ENCODE measurements around the gene ANGEL2.
"Not testable (repeated sequence)": the region's sequence is repeated elsewhere in the genome, so short reads cannot be mapped to it uniquely, and the experiment has no call there.

Gene ANGEL2

DNA sequence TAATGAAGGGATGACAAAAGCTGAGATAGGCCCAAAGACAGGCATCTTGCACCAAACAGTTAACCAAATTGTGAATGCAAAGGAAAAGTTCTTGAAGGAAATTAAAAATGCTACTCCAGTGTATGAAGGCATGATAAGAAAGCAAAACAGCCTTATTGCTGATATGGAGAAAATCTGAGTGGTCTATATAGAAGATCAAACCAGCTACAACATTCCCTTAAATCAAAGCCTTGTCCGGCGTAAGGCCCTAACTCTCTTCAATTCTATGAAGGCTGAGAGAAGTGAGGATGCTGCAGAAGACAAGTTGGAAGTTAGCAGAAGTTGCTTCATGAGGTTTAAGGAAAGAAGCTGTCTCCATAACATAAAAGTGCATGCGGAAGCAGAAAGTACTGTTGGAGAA, 4.3 kb upstream of the ANGEL2 start:
- Histone ChIP-seq H3K9ac (no peak overlapping the region), H3K9me3 (peaks cover 1% of the 10 kb centered on the region), H3K27ac (no peak overlapping the region), H4K20me1 (no peaks in the 10 kb centered on the region), H3K4me2 (no peak overlapping the region), H3K36me3 (no peaks in the 10 kb centered on the region), H3K27me3 (no peaks in the 10 kb centered on the region), H3K4me3 (no peak overlapping the region), H3K4me1 (peaks cover 6% of the 10 kb centered on the region)
- TF ChIP-seq Cebpa-rat (IDR thresholded peaks at IDR 0.05), result no peak

DNA sequence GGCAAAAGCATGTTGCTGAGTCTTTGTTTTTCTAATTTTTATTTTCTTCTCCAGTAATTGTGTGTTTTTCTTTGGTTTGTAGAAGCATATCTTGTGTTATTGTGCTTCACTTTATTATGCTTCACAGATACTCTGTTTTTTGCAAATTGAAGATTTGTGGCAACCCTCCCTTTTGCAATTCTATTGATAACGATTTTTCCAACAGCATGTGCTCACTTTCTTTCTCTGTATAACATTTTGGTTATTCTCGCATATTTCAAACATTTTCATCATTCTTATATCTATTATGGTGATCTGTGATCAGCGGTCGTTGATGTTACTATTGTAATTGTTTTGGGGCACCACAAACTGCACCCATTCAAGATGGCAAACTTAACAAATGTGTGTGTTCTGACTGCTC, 3.8 kb upstream of the ANGEL2 start:
- Histone ChIP-seq H3K27me3 (no peaks in the 10 kb centered on the region), H4K20me1 (no peaks in the 10 kb centered on the region), H3K4me2 (no peak overlapping the region), H3K36me3 (no peaks in the 10 kb centered on the region), H3K27ac (no peak overlapping the region), H3K9ac (no peak overlapping the region), H3K4me3 (no peak overlapping the region), H3K9me3 (no peaks in the 10 kb centered on the region), H3K4me1 (peaks cover 11% of the 10 kb centered on the region)
- TF ChIP-seq Cebpa-rat (IDR thresholded peaks at IDR 0.05), result no peak

DNA sequence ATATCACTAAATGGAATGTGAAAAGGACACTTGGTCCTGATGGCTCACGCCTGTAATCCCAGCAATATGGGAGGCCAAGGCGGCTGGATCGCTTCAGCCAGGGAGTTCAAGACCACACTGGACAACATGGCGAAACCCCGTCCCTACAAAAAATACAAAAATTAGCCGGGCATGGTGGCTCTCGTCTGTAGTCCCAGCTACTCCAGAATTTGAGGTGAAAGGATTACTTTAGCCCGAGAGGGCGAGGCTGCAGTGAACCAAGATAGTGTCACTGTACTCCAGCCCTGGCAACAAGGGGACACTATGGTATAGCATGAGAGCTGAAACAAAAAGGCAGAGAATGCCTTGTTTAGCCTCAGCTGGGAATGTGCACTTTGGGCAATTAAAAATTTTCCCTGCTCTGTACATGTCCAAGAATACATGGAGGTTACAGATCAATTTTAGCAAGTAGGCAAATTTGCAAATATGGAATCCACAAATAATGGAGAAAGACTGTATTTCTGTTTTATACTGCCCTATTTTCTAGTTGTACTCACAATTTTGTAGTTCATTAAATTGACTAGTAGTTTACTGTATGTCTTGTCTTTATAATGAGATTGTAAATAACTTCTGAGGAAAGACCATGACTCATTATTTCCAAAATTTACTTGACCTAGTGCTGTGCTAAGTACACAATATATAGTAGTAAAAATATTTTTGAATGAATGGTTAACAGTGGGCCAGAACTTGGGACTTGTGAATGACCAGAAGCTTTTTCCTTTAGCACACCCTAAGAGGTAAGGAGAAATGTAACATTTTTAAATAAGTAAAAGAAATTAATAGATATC, 2.0 kb upstream of the ANGEL2 start:
- Histone ChIP-seq H3K27ac (no peak overlapping the region), H3K9me3 (no peaks in the 10 kb centered on the region), H3K4me2 (no peak overlapping the region), H3K4me3 (no peak overlapping the region), H3K27me3 (no peaks in the 10 kb centered on the region), H3K36me3 (peaks cover 4% of the 10 kb centered on the region; the same call in 1 of the 2 replicates), H3K4me1 (peaks cover 18% of the 10 kb centered on the region), H3K9ac (no peak overlapping the region), H4K20me1 (no peaks in the 10 kb centered on the region)
- TF ChIP-seq Cebpa-rat (IDR thresholded peaks at IDR 0.05), result no peak

DNA sequence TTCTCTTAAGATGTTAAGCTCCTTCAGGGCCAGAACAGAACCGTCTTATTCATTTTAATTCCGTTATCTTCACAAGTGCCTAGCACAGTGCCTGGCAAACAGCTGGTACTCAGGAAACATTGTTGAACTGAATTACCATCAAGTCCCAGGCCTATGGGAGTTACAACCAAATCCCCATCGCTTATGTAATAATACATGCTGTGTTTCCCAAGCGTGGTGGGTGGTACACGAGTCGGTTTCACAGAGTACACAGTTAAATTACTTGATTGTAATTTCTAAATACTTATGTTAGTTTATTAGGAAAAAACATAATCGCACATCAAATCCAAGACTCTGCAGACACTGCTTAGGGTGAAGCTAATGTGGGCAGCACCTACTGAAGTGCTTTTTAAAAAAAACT, 1.0 kb downstream of the ANGEL2 start:
- H3K4me2 ChIP-seq, result peak overlapping the region; percentile 85

DNA sequence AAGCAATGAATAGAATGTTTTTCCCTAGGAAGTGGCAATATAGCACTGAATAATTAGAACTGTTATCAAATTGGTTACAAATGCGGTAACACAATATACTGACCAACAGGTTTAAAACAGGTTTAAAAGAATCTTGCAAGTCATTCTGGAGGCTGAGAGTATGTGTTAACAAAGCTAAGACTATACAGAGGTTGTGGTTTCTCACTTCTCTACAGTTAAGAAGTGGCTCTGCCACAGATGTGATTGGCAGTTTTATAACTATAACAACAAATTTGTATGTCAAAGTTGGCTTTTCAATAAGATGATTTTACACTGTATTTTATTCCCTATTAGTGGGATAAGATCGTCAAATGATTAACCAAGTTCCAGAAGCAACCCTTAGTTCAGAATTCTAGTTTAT, 7.1 kb downstream of the ANGEL2 start:
- H3K36me3 ChIP-seq, result peaks cover 68% of the 10 kb centered on the region
- H3K4me2 ChIP-seq, result no peak overlapping the region
- no peak for TF ChIP-seq Cebpa-rat (IDR thresholded peaks at IDR 0.05)
- H3K27ac ChIP-seq, result no peak overlapping the region
- no peaks in the 10 kb centered on the region for H3K27me3 ChIP-seq
- H3K4me1 ChIP-seq, result no peaks in the 10 kb centered on the region
- H3K9ac ChIP-seq, result no peak overlapping the region
- H4K20me1 ChIP-seq, result no peaks in the 10 kb centered on the region
- no peaks in the 10 kb centered on the region for H3K9me3 ChIP-seq
- H3K4me3 ChIP-seq, result no peak overlapping the region

More for the DNA sequence above, 1.0 kb downstream of the ANGEL2 start:
- H3K4me1 ChIP-seq, result peaks cover 18% of the 10 kb centered on the region
- no peaks in the 10 kb centered on the region for H3K9me3 ChIP-seq
- H3K4me3 ChIP-seq, result peak overlapping the region; percentile 75
- no peaks in the 10 kb centered on the region for H4K20me1 ChIP-seq
- peaks cover 27% of the 10 kb centered on the region for H3K36me3 ChIP-seq
- peak overlapping the region; percentile 91 for H3K27ac ChIP-seq
- TF ChIP-seq Cebpa-rat (IDR thresholded peaks at IDR 0.05), result no peak
- peak overlapping the region; percentile 93 for H3K9ac ChIP-seq
- H3K27me3 ChIP-seq, result no peaks in the 10 kb centered on the region

DNA sequence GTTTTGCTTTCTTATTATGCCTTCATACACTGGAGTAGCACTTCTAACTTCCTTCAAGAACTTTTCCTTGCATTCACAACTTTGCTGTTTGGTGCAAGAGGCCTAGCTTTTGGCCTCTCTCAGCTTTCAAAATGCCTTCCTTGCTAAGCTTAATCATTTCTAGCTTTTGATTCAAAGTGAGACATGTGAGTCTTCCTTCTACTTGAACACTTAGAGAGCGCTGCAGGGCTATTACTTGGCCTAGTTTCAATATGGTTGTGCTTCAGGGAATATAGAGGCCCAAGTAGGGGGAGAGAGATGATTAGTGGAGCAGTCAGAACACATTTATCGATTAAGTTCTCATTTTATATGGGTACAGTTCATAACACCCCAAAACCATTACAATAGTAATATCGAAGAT, 12.4 kb downstream of the ANGEL2 start:
- Histone ChIP-seq H3K4me1 (no peaks in the 10 kb centered on the region), H3K9me3 (no peaks in the 10 kb centered on the region), H3K9ac (no peak overlapping the region), H3K4me3 (no peak overlapping the region), H3K27ac (no peak overlapping the region), H3K36me3 (peaks cover 72% of the 10 kb centered on the region), H4K20me1 (no peaks in the 10 kb centered on the region), H3K4me2 (no peak overlapping the region), H3K27me3 (no peaks in the 10 kb centered on the region)
- TF ChIP-seq Cebpa-rat (IDR thresholded peaks at IDR 0.05), result no peak

DNA sequence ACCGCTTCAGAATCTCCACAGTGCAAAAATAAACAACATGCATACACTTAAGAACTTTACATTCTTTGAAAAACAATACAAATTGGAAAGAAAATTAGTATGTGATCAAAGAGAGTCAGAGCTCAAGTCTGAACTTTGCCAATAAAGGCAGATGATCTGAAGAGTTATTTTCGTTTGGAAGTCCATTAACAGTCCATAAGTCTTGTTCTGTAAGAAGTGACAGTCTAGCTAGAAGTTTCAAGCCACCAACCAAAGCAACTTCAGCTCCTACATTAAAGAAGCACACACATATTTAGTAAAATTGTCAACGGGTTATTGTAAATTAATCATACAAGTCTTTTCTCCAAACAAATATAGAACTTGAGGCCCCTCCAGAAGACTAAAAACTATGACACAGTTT, 20.7 kb downstream of the ANGEL2 start:
- Histone ChIP-seq H4K20me1 (no peaks in the 10 kb centered on the region), H3K36me3 (peaks cover 57% of the 10 kb centered on the region), H3K4me2 (no peak overlapping the region), H3K27ac (no peak overlapping the region), H3K9me3 (no peaks in the 10 kb centered on the region), H3K27me3 (no peaks in the 10 kb centered on the region), H3K9ac (no peak overlapping the region), H3K4me3 (no peak overlapping the region), H3K4me1 (no peaks in the 10 kb centered on the region)
- no peak for TF ChIP-seq Cebpa-rat (IDR thresholded peaks at IDR 0.05)

DNA sequence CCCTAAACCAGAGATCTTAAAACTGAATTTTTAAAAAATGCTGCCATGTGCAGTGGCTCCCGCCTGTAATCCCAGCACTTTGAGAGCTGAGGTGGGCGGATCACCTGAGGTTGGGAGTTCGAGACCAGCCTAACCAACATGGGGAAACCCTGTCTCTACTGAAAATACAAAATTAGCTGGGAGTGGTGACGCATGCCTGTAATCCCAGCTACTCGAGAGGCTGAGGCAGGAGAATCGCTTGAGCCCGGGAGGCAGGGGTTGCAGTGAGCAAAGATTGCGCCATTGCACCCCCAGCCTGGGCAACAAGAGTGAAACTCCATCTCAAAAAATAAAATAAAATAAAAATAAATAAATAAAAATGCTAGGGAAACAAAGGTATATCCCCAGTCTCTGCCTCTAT, 21.7 kb downstream of the ANGEL2 start:
- not testable (repeated sequence) for H3K9me3 ChIP-seq, H3K27ac ChIP-seq, H3K4me2 ChIP-seq, H3K4me3 ChIP-seq, H4K20me1 ChIP-seq, H3K9ac ChIP-seq, H3K4me1 ChIP-seq, H3K27me3 ChIP-seq
- H3K36me3 ChIP-seq, result peaks cover 60% of the 10 kb centered on the region

DNA sequence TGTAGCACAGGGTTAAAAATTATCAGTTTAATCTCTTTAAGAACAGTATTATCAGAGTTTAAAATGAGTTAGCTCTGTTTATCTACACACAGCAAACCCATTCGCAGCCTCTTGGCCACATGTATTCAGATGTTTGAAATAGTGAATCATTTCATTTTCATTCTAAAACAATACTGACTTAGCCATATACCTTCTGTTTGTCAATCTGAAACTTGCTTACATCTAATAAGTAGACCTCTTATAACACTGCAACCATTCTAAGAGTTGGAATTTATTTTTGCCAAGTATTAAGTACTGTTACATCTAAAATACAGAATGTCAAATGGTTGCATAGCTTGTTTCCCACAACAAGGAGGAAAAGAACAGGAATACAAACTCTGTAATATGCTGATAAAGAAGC, 25.4 kb downstream of the ANGEL2 start:
- H3K9me3 ChIP-seq, result no peaks in the 10 kb centered on the region
- no peaks in the 10 kb centered on the region for H3K4me1 ChIP-seq
- H4K20me1 ChIP-seq, result no peaks in the 10 kb centered on the region
- H3K36me3 ChIP-seq, result peaks cover 71% of the 10 kb centered on the region
- no peak overlapping the region for H3K9ac ChIP-seq
- no peak overlapping the region for H3K4me2 ChIP-seq
- TF ChIP-seq Cebpa-rat (IDR thresholded peaks at IDR 0.05), result no peak
- H3K27me3 ChIP-seq, result no peaks in the 10 kb centered on the region
- H3K4me3 ChIP-seq, result no peak overlapping the region
- H3K27ac ChIP-seq, result no peak overlapping the region

DNA sequence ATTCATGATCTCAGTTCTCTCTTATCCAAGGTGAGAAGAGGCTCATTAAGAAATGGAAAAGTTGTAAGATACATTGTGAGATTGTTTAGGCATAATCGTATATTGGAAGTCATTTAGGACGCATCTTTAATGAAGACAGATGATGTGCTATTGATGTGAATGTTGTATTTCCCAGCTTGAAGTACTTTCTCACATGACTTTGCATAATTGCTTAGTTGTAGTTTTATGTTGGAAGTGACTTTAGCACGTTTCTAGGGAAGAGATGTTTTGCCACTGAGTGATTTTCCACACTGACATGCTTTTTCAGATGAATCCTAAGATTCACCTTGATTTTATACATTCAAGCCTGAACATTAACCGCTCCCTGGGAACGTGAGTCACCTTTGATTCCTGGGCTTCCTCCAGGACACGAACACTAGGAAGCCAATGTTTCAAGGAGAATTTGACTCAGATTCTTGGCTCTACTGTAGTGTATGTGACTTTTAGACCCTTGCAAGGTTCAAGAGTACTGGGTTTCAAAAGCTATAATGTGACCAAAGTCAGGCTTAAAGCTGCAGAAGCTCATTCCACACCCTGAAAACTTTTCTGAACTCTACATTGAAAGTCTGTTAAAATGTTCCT, 27.9 kb downstream of the ANGEL2 start:
- TF ChIP-seq Cebpa-rat (IDR thresholded peaks at IDR 0.05), result no peak

More for the DNA sequence above, 27.9 kb downstream of the ANGEL2 start:
- Histone ChIP-seq H3K27me3 (no peaks in the 10 kb centered on the region), H4K20me1 (no peaks in the 10 kb centered on the region), H3K9me3 (no peaks in the 10 kb centered on the region), H3K27ac (no peak overlapping the region), H3K36me3 (peaks cover 82% of the 10 kb centered on the region), H3K9ac (no peak overlapping the region), H3K4me1 (no peaks in the 10 kb centered on the region), H3K4me2 (no peak overlapping the region), H3K4me3 (no peak overlapping the region)
